T-helper 17 cell (primary cell): ENCODE results near the gene FSTL4. TPM values are rescaled to one million over a fixed set of nuclear protein-coding genes. Genes with fewer than 3 reads are reported as not detected.
"Not testable (repeated sequence)": the region's sequence is repeated elsewhere in the genome, so short reads cannot be mapped to it uniquely, and the experiment has no call there.

Experiments
- ATAC-seq: fragments of 150-1000 bp; cut with Tn5 transposase; 2 replicates; pipeline ENCODE4 v1.10.0; 2021; ENCODE audit warnings: mild to moderate bottlenecking, moderate library complexity
- DNase-seq, 3 donors: peaks; one replicate each; pipeline versions ENCODE4 v3.0.0 to v3.0.0-alpha.2; 2020 to 2021
- H3K9me3 ChIP-seq: one replicate; pipeline ENCODE4 v1.7.0; 2013; ENCODE audit warnings: low read length, mild to moderate bottlenecking; ENCODE audit not compliant: control insufficient read depth, poor library complexity, severe bottlenecking
- H3K27ac Mint-ChIP-seq: one replicate; pipeline ENCODE4 v1.8.0; 2022; ENCODE audit warnings: mild to moderate bottlenecking, moderate library complexity, mixed read lengths
- H3K27me3 Mint-ChIP-seq: one replicate; pipeline ENCODE4 v1.8.0; 2022; ENCODE audit warnings: mixed read lengths
- H3K36me3 Mint-ChIP-seq: one replicate; pipeline ENCODE4 v1.8.0; 2022; ENCODE audit warnings: low read depth, mixed read lengths
- H3K4me1 Mint-ChIP-seq: one replicate; pipeline ENCODE4 v1.8.0; 2022; ENCODE audit warnings: mild to moderate bottlenecking, mixed read lengths
- H3K4me3 Mint-ChIP-seq: one replicate; pipeline ENCODE4 v1.8.0; 2022; ENCODE audit warnings: mild to moderate bottlenecking, moderate library complexity, mixed read lengths
- total RNA-seq, 4 donors: library from RNA in 2 of 4; stranded (reverse) in 2 of 4; gene quantifications; one replicate each; pipeline ENCODE4 v1.2.3 and lab custom pipeline; 2022 to 2026

The FSTL4 gene
- total RNA-seq, 2 donors from 2014 or later, result 0.26 TPM; not detected in 1

- not testable (repeated sequence) for H3K9me3 ChIP-seq, H3K27me3 Mint-ChIP-seq, H3K36me3 Mint-ChIP-seq, H3K4me1 Mint-ChIP-seq
- Mint-ChIP-seq H3K27ac (peak overlapping the region; percentile 82), H3K4me3 (peak overlapping the region; percentile 78)
- ATAC-seq (peak; percentile 92), DNase-seq (peak in 2 of 3 donors; percentile 44 to 49)
Observed at GRCh38 chr5:133170756-133171387, 441.5 kb downstream of the FSTL4 start.

- peaks cover 11% of the 10 kb centered on the region for H3K4me1 Mint-ChIP-seq
- ATAC-seq, result no peak
- no peaks in the 10 kb centered on the region for H3K9me3 ChIP-seq
- no peak for DNase-seq
- no peak overlapping the region for H3K4me3 Mint-ChIP-seq
- H3K27ac Mint-ChIP-seq, result peak overlapping the region; percentile 8
- no peaks in the 10 kb centered on the region for H3K27me3 Mint-ChIP-seq
- H3K36me3 Mint-ChIP-seq, result peaks cover 4% of the 10 kb centered on the region
Observed at GRCh38 chr5:133164759-133165158, 447.6 kb downstream of the FSTL4 start.

GRCh38 chr5:133163839-133164238, 448.5 kb downstream of the FSTL4 start:
- ATAC-seq, result no peak
- no peak for DNase-seq
- H3K4me3 Mint-ChIP-seq, result no peak overlapping the region
- H3K36me3 Mint-ChIP-seq, result peaks cover 4% of the 10 kb centered on the region
- H3K4me1 Mint-ChIP-seq, result peaks cover 8% of the 10 kb centered on the region
- no peaks in the 10 kb centered on the region for H3K27me3 Mint-ChIP-seq
- H3K27ac Mint-ChIP-seq, result no peak overlapping the region
- no peaks in the 10 kb centered on the region for H3K9me3 ChIP-seq

- H3K27me3 Mint-ChIP-seq, result no peaks in the 10 kb centered on the region
- no peaks in the 10 kb centered on the region for H3K9me3 ChIP-seq
- ATAC-seq (no peak), DNase-seq (no peak)
- no peaks in the 10 kb centered on the region for H3K36me3 Mint-ChIP-seq
- H3K27ac Mint-ChIP-seq, result no peak overlapping the region
- H3K4me3 Mint-ChIP-seq, result no peak overlapping the region
- peaks cover 5% of the 10 kb centered on the region for H3K4me1 Mint-ChIP-seq
Observed at GRCh38 chr5:133159543-133159942, 452.8 kb downstream of the FSTL4 start.

- no peak overlapping the region for H3K27ac Mint-ChIP-seq
- no peak overlapping the region for H3K4me3 Mint-ChIP-seq
Observed at GRCh38 chr5:133155326-133155969, 456.9 kb downstream of the FSTL4 start.

GRCh38 chr5:133154274-133155075, 457.9 kb downstream of the FSTL4 start:
- DNase-seq (no peak), ATAC-seq (no peak)
- Mint-ChIP-seq H3K27me3 (peaks cover 10% of the 10 kb centered on the region), H3K4me3 (no peak overlapping the region), H3K27ac (no peak overlapping the region), H3K4me1 (peaks cover 2% of the 10 kb centered on the region), H3K36me3 (no peaks in the 10 kb centered on the region)
- no peaks in the 10 kb centered on the region for H3K9me3 ChIP-seq

More at GRCh38 chr5:133155326-133155969, 456.9 kb downstream of the FSTL4 start:
- peaks cover 10% of the 10 kb centered on the region for H3K27me3 Mint-ChIP-seq
- ATAC-seq (no peak), DNase-seq (no peak)
- no peaks in the 10 kb centered on the region for H3K36me3 Mint-ChIP-seq
- H3K4me1 Mint-ChIP-seq, result peaks cover 7% of the 10 kb centered on the region
- H3K9me3 ChIP-seq, result no peaks in the 10 kb centered on the region

- no peaks in the 10 kb centered on the region for H3K36me3 Mint-ChIP-seq
- no peak for ATAC-seq
- H3K27ac Mint-ChIP-seq, result no peak overlapping the region
- H3K4me3 Mint-ChIP-seq, result no peak overlapping the region
- no peak for DNase-seq
- no peaks in the 10 kb centered on the region for H3K9me3 ChIP-seq
- peaks cover 12% of the 10 kb centered on the region for H3K4me1 Mint-ChIP-seq
- peaks cover 10% of the 10 kb centered on the region for H3K27me3 Mint-ChIP-seq
Observed at GRCh38 chr5:133150909-133151544, 461.3 kb downstream of the FSTL4 start.

GRCh38 chr5:133149345-133149744, 463.0 kb downstream of the FSTL4 start:
- no peak overlapping the region for H3K4me3 Mint-ChIP-seq
- no peaks in the 10 kb centered on the region for H3K9me3 ChIP-seq
- H3K36me3 Mint-ChIP-seq, result no peaks in the 10 kb centered on the region
- DNase-seq, result no peak
- peaks cover 10% of the 10 kb centered on the region for H3K27me3 Mint-ChIP-seq
- no peak for ATAC-seq
- H3K4me1 Mint-ChIP-seq, result peaks cover 12% of the 10 kb centered on the region
- no peak overlapping the region for H3K27ac Mint-ChIP-seq

- H3K4me1 Mint-ChIP-seq, result peaks cover 10% of the 10 kb centered on the region
- no peaks in the 10 kb centered on the region for H3K9me3 ChIP-seq
- H3K27ac Mint-ChIP-seq, result peak overlapping the region; percentile 54
- no peak for ATAC-seq
- no peak for DNase-seq
- no peak overlapping the region for H3K4me3 Mint-ChIP-seq
- peaks cover 5% of the 10 kb centered on the region for H3K27me3 Mint-ChIP-seq
- H3K36me3 Mint-ChIP-seq, result no peaks in the 10 kb centered on the region
Observed at GRCh38 chr5:133147815-133148567, 464.4 kb downstream of the FSTL4 start.

GRCh38 chr5:133147411-133147810, 464.9 kb downstream of the FSTL4 start:
- no peak for ATAC-seq
- no peak for DNase-seq
- Mint-ChIP-seq H3K36me3 (no peaks in the 10 kb centered on the region), H3K27me3 (no peaks in the 10 kb centered on the region), H3K4me3 (no peak overlapping the region), H3K4me1 (peaks cover 10% of the 10 kb centered on the region), H3K27ac (peak overlapping the region; percentile 54)
- no peaks in the 10 kb centered on the region for H3K9me3 ChIP-seq
